ENCODE data around the gene PTPRN2.
"Not testable (repeated sequence)": the region's sequence is repeated elsewhere in the genome, so short reads cannot be mapped to it uniquely, and the experiment has no call there.

Gene PTPRN2

GRCh38 chr7:158366916-158367633 lies 220.5 kb downstream of the PTPRN2 start:
- no peak for DNase-seq (ENCODE audit: low spot score)

- DNase-seq (ENCODE audit: low spot score), result no peak
Measured at GRCh38 chr7:158366346-158366745, 221.3 kb downstream of the PTPRN2 start.

DNA sequence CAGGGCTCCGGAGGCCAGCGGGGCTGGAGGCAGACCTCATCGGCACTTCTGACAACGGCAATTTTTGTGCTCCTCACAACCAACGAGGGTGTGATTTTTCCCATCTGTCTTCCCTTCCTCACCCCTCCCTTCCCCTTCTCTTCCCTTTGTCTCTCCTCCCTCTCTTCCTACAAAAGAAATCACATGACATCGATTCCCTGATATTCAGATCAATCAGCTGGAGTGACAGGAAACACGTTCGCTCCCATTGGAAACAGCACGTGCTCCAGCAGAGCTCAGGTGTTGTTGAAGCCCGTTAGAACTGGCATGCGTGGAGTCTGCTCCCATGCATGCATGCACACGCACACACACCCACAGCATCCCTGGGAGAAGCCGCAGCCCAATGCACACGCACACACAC lies 222.4 kb downstream of the PTPRN2 start:
- no peak for DNase-seq (ENCODE audit: low spot score)

DNA sequence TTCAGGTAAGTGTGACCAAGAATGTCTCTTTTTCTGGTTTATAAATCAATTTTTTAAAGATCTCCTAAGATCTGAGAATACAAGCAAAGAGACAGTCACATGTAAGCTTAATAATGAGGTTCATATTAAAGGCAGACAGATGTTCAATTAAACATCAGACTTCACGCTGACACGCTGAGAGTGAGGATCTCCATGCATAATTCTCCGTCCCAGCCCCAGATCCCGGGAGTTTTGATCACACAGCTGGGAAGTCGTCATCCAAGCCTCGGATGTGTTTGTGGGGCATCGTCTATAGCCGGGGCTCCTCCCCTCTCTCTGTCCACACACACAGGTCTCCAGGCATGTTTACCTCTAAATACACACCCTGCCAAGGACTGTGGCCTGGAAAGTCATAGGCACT lies 223.2 kb downstream of the PTPRN2 start:
- no peak for DNase-seq (ENCODE audit: low spot score)

GRCh38 chr7:158362912-158363905 lies 224.4 kb downstream of the PTPRN2 start:
- DNase-seq (ENCODE audit: low spot score), result no peak

GRCh38 chr7:158362001-158362400 lies 225.6 kb downstream of the PTPRN2 start:
- DNase-seq (ENCODE audit: low spot score), result no peak

- no peak for DNase-seq (ENCODE audit: low spot score)
Measured at GRCh38 chr7:158361326-158361946, 226.2 kb downstream of the PTPRN2 start.

- DNase-seq (ENCODE audit: low spot score), result no peak
Measured at GRCh38 chr7:158358926-158359645, 228.5 kb downstream of the PTPRN2 start.

DNA sequence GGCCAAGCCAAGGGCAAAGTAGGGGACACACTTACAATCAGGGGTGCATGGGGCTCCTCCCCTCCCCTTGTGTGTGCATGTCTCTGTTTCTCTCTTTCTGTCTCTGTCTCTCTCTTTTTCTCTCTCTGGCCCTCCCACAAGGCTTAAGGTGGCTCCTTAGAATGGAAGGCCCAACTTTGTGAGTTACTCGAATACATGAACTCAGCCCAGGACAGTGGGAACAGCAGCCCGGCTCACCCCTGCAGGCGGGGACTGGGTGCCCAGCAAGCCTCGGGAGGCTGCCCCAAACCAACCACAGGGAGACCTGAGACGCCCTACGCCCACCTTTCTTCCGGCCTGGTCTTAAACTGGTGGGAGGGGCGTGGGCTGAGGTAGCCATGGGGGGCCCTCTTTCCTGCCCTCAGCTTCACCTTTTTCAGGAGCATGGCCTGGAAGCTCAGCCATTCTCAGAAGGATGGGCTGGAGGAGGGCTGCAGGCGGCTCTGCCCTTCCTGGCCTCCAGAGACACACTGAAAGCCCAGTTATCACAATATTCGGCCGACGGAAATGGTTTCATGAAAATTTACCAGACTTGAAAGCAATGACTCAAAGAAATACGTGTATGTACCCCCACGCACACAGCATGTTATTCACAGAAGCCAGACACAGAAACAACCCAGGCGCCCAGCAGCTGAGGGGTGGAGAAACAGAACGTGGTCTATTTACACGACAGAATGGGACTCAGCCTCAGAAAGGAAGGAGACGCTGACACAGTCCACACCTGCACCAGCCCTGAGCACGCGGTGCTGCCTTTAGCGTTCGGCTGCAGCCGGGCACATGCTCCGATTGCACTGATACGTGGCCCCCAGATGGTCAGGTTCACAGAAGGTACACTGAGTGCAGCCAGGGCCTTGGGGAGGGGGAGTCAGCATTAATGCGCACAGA lies 229.5 kb downstream of the PTPRN2 start:
- no peak for DNase-seq (ENCODE audit: low spot score)

- DNase-seq (ENCODE audit: low spot score), result no peak
Measured at GRCh38 chr7:158357106-158357897, 230.3 kb downstream of the PTPRN2 start.

- DNase-seq (ENCODE audit: low spot score), result no peak
Measured at GRCh38 chr7:158356454-158356853, 231.2 kb downstream of the PTPRN2 start.

DNA sequence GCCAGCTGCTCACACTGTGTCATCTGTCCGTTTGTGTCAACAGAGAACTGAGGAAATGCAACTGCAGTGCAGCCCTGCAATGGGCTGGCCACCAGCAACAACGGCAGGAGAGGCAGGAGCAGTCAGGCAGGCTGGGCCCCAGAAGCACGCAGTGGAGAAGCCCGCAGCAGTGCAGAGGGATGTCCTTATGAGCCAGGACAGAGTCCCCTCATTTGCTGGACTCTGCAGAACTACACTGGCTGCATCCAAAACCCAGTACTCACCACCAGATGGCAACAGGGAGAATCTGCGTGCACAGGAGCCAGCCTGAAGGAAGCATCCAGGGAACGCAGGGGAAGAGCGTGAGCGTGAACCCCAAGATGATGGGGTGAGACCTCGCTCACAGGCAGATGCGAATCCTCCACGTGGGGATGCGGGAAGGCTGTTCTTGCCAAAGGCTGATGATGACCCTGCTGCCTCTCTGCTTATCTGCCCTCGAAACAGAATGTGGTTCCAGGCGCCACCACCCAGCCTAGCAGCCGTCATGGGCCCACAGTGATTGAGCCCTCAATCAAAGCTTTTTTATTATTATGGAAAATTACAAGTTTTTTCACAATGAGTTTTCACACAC lies 232.1 kb downstream of the PTPRN2 start:
- no peak for DNase-seq (ENCODE audit: low spot score)

DNA sequence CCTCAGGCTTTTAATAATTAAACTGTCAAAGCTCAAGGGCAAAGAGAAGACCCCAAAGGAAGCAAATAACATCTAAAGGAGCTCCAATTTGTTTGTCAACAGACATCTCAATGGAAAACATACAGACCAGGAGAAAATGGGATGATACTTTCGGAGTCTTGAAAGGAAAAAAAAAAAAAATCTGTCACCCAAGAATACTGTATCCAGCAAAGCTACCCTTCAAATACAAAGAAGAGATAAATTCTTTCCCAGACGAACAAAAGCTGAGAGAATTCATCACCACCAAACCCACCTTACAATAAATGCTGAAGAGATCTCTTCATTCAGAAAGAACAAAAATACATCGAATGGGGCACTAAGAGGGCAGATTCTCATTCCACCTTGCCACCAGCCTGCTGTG lies 232.8 kb downstream of the PTPRN2 start:
- DNase-seq (ENCODE audit: low spot score), result no peak

DNA sequence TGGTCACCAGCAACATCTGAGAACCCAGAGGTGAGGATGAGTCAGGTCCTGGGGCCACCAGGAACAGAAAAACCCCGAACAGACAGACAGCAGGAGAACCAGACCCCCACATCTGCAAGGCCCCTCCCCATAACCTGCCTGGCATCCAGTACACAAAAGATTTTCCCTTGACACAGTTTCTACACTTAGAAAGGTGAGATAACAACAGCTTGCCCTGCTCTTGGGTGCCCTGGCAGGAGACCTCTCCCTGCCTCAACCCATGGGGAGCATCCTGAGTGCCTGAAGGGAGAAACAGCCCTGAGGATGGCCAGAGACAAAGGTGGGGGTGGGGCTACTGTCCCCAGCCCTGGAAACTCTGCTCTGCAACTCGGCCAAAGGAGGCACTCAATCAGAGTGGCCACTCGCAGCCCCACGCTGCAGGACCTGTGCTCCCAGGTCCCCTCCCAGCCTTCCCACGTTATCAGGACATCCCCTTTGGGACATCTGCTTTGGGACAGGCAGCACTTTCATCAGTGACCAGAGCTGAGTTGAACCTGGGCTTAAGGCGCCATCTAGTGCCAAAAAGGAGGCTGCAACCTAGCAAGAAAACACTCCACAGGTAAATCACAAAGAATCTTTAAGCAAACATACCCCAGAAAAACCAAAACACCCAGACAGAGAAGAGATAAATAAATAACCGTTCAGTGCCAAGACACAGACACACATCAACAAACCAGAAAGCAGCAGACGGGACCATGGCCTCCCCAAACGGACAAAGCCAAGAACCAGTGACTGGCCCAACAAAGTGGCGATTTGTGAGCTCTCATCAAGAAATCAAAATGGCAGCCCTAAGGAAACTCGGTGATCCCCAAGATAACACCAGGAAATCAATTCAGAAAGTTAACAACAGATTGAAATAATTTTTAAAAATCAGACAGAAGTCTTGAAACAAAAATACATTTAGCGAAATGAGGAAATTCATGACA lies 233.7 kb downstream of the PTPRN2 start:
- no peak for DNase-seq (ENCODE audit: low spot score)

DNA sequence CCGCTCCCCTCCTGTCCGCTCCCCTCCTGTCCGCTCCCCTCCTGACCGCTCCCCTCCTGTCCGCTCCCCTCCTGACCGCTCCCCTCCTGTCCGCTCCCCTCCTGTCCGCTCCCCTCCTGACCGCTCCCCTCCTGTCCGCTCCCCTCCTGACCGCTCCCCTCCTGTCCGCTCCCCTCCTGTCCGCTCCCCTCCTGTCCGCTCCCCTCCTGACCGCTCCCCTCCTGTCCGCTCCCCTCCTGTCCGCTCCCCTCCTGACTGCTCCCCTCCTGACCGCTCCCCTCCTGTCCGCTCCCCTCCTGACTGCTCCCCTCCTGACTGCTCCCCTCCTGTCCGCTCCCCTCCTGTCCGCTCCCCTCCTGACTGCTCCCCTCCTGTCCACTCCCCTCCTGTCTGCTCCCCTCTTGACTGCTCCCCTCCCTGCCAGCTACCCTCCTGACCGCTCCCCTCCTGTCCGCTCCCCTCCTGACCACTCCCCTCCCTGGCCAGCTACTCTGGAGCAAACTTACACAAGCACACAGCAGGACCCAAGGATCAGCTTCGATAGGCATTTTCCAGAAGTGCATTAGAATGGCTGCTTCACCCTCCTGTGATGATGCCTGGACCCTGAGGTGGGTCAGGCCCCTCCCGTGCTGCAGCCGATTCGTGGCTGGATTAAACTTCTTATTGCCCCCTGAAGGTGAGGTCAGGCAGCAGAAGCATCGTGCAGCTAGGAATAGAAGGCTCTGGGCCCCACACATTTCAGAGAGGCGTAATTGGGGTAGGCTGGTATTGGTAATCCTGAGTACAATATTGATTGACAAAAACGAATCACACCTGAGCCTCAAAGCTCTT lies 235.5 kb downstream of the PTPRN2 start:
- DNase-seq (ENCODE audit: low spot score), result not testable (repeated sequence)

GRCh38 chr7:158351481-158351880 lies 236.1 kb downstream of the PTPRN2 start:
- no peak for DNase-seq (ENCODE audit: low spot score)

DNA sequence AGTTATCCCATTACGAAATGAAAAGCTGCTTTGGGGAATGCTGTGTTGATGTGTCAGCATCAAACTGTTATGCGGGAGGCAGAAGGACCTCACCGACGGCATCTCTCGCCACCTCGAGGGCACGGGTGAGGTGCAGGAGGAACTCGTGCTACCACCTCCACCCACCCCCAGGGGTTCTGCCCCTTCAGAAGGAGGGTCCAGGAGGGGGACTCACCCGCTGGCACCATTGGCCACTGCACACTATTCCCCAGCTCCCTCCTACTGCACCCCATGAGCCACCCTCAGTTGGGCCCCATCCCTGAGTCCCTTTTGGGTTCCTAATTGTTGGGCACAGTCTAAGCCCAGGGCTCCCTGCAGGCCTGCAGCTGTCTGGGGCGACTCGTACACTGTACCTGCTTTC lies 236.6 kb downstream of the PTPRN2 start:
- DNase-seq (ENCODE audit: low spot score), result no peak

Data from hematopoietic multipotent progenitor cell treated with erythropoietin and hydrocortisone succinate and interleukin-3 and kit ligand, for 15 days (in vitro differentiated cells).